ENCODE data around the gene KLK5. TPM values are rescaled to one million over a fixed set of nuclear protein-coding genes. Genes with fewer than 3 reads are reported as not detected.
A peak's percentile ranks its signal among the peaks of the same experiment; 100 is the strongest.

KLK5 gene
- total RNA-seq, 1 experiment from 2014 or later: 1.0 TPM

- TF ChIP-seq, protein P1, sequence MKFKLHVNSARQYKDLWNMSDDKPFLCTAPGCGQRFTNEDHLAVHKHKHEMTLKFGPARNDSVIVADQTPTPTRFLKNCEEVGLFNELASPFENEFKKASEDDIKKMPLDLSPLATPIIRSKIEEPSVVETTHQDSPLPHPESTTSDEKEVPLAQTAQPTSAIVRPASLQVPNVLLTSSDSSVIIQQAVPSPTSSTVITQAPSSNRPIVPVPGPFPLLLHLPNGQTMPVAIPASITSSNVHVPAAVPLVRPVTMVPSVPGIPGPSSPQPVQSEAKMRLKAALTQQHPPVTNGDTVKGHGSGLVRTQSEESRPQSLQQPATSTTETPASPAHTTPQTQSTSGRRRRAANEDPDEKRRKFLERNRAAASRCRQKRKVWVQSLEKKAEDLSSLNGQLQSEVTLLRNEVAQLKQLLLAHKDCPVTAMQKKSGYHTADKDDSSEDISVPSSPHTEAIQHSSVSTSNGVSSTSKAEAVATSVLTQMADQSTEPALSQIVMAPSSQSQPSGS (CRISPR knock-in tag; IDR thresholded peaks at IDR 0.05; ENCODE audit: borderline replicate concordance, low read depth): no peak
- TF ChIP-seq CTCF (IDR thresholded peaks at IDR 0.05) (no peak), ETV6 (CRISPR knock-in tag; IDR thresholded peaks at IDR 0.05) (no peak), NFYB (CRISPR knock-in tag; conservative IDR thresholded peaks at IDR 0.05; ENCODE audit: low read depth) (no peak), ZNF416 (CRISPR knock-in tag; IDR thresholded peaks at IDR 0.05) (no peak), SOX15 (CRISPR knock-in tag; IDR thresholded peaks at IDR 0.05) (no peak), E2F4 (CRISPR knock-in tag; IDR thresholded peaks at IDR 0.05; ENCODE audit: borderline replicate concordance, low read depth) (no peak), MYBL2 (CRISPR knock-in tag; IDR thresholded peaks at IDR 0.05) (no peak)
These were observed 4.7 kb upstream of the KLK5 start (continued) for GRCh38 chr19:50957587-50957986.

- ATAC-seq (no peak; the same call in 1 of the 2 replicates), DNase-seq (ENCODE audit: low spot score) (peak; percentile 21)
- Mint-ChIP-seq H3K4me1 (peaks cover 13% of the 10 kb centered on the region), H3K27me3 (ENCODE audit: low read depth) (peaks cover 14% of the 10 kb centered on the region), H3K4me3 (no peak overlapping the region), H3K9me3 (peaks cover 4% of the 10 kb centered on the region; the same call in 1 of the 2 replicates), H3K36me3 (no peaks in the 10 kb centered on the region), H3K27ac (no peak overlapping the region)
- ChIA-PET POLR2A (no interaction called here), CTCF (interaction anchor here (0.7 to 1.8 kb wide), 7 partner anchors 14 to 147 kb away, joined by 3 to 17 read pairs (median 3); no protein-coding TSS in a partner anchor)
- TF ChIP-seq GABPB1 (CRISPR knock-in tag; IDR thresholded peaks at IDR 0.05): no peak
- TF ChIP-seq, protein P2, sequence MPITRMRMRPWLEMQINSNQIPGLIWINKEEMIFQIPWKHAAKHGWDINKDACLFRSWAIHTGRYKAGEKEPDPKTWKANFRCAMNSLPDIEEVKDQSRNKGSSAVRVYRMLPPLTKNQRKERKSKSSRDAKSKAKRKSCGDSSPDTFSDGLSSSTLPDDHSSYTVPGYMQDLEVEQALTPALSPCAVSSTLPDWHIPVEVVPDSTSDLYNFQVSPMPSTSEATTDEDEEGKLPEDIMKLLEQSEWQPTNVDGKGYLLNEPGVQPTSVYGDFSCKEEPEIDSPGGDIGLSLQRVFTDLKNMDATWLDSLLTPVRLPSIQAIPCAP (CRISPR knock-in tag; IDR thresholded peaks at IDR 0.05): no peak
- TF ChIP-seq PREB (CRISPR knock-in tag; IDR thresholded peaks at IDR 0.05; ENCODE audit: borderline replicate concordance): no peak
- no peak for TF ChIP-seq MYBL2 (CRISPR knock-in tag; IDR thresholded peaks at IDR 0.05)
- TF ChIP-seq, protein P3, sequence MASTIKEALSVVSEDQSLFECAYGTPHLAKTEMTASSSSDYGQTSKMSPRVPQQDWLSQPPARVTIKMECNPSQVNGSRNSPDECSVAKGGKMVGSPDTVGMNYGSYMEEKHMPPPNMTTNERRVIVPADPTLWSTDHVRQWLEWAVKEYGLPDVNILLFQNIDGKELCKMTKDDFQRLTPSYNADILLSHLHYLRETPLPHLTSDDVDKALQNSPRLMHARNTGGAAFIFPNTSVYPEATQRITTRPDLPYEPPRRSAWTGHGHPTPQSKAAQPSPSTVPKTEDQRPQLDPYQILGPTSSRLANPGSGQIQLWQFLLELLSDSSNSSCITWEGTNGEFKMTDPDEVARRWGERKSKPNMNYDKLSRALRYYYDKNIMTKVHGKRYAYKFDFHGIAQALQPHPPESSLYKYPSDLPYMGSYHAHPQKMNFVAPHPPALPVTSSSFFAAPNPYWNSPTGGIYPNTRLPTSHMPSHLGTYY (CRISPR knock-in tag; IDR thresholded peaks at IDR 0.05): no peak
- TF ChIP-seq E2F1 (CRISPR knock-in tag; IDR thresholded peaks at IDR 0.05): no peak
- TF ChIP-seq ZBTB21 (CRISPR knock-in tag; IDR thresholded peaks at IDR 0.05; ENCODE audit: borderline replicate concordance): no peak
- no peak for TF ChIP-seq HMGXB4 (CRISPR knock-in tag; IDR thresholded peaks at IDR 0.05)
- no peak for TF ChIP-seq NFYB (CRISPR knock-in tag; conservative IDR thresholded peaks at IDR 0.05; ENCODE audit: low read depth)
- TF ChIP-seq, protein P4, sequence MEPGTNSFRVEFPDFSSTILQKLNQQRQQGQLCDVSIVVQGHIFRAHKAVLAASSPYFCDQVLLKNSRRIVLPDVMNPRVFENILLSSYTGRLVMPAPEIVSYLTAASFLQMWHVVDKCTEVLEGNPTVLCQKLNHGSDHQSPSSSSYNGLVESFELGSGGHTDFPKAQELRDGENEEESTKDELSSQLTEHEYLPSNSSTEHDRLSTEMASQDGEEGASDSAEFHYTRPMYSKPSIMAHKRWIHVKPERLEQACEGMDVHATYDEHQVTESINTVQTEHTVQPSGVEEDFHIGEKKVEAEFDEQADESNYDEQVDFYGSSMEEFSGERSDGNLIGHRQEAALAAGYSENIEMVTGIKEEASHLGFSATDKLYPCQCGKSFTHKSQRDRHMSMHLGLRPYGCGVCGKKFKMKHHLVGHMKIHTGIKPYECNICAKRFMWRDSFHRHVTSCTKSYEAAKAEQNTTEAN (CRISPR knock-in tag; IDR thresholded peaks at IDR 0.05): no peak
- TF ChIP-seq ELF4 (CRISPR knock-in tag; IDR thresholded peaks at IDR 0.05; ENCODE audit: low read depth): no peak
- TF ChIP-seq CREB1 (CRISPR knock-in tag; IDR thresholded peaks at IDR 0.05): no peak
- no peak for TF ChIP-seq TEAD4 (CRISPR knock-in tag; IDR thresholded peaks at IDR 0.05)
- TF ChIP-seq SMAD3 (CRISPR knock-in tag; IDR thresholded peaks at IDR 0.05; ENCODE audit: borderline replicate concordance): no peak
- TF ChIP-seq CREM (CRISPR knock-in tag; IDR thresholded peaks at IDR 0.05): no peak
These were observed 3.0 kb downstream of the KLK5 start for GRCh38 chr19:50949861-50950260.
